Activated naive CD4-positive, alpha-beta T cell treated with anti-CD3 and anti-CD28 coated beads, Interleukin-2, amount 10 ng/mL, durations not matched to agents 7 days and 5 days (primary cell): Measurements from ENCODE around the gene LARP7.
"Not testable (repeated sequence)": the region's sequence is repeated elsewhere in the genome, so short reads cannot be mapped to it uniquely, and the experiment has no call there.

Experiments used
- CTCF ChIA-PET: fragments of 350-600 bp; sonication (Branson Sonifier 250); formaldehyde crosslinking; loops from one replicate; lab custom pipeline; 2021; ENCODE audit warnings: antibody characterized with exemption; lab: Charles Lee
- DNase-seq: peaks from one replicate; pipeline ENCODE4 v3.0.0-alpha.2; 2020
- H3K27ac Mint-ChIP-seq: one replicate; pipeline ENCODE4 v1.8.0; 2021; ENCODE audit warnings: mild to moderate bottlenecking, moderate library complexity, mixed read lengths
- H3K27me3 Mint-ChIP-seq: one replicate; pipeline ENCODE4 v1.8.0; 2021; ENCODE audit warnings: mild to moderate bottlenecking, mixed read lengths
- H3K36me3 Mint-ChIP-seq: one replicate; pipeline ENCODE4 v1.8.0; 2021; ENCODE audit warnings: mixed read lengths
- H3K4me1 Mint-ChIP-seq: one replicate; pipeline ENCODE4 v1.8.0; 2021; ENCODE audit warnings: mixed read lengths
- H3K4me3 Mint-ChIP-seq: one replicate; pipeline ENCODE4 v1.8.0; 2021; ENCODE audit warnings: mild to moderate bottlenecking, moderate library complexity, mixed read lengths
- H3K9me3 Mint-ChIP-seq: one replicate; pipeline ENCODE4 v1.8.0; 2021; ENCODE audit warnings: mixed read lengths

Gene LARP7

DNA sequence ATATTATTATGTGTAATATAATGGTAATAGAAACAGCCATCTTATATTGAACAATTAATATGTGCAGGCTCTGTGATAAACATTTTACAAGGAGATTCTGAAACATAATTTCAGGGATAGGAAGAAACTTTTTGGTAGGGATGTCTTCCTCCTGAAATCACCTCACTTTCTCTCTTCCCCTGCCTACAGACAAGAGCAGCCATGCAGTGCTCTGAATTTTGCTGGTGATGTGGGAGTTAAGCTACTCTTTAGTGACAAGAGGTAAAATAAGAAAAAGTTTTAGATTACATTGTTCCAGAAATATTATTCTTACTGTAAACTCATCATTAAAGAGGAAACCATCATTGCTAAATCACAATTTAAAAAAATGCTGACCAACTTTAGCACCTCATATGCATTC, 36.1 kb downstream of the LARP7 start:
- H3K27ac Mint-ChIP-seq: no peak overlapping the region
- CTCF ChIA-PET: no interaction called here
- H3K4me3 Mint-ChIP-seq: no peak overlapping the region
- H3K27me3 Mint-ChIP-seq: no peaks in the 10 kb centered on the region
- no peak for DNase-seq
- no peaks in the 10 kb centered on the region for H3K9me3 Mint-ChIP-seq
- H3K36me3 Mint-ChIP-seq: no peaks in the 10 kb centered on the region
- no peaks in the 10 kb centered on the region for H3K4me1 Mint-ChIP-seq

DNA sequence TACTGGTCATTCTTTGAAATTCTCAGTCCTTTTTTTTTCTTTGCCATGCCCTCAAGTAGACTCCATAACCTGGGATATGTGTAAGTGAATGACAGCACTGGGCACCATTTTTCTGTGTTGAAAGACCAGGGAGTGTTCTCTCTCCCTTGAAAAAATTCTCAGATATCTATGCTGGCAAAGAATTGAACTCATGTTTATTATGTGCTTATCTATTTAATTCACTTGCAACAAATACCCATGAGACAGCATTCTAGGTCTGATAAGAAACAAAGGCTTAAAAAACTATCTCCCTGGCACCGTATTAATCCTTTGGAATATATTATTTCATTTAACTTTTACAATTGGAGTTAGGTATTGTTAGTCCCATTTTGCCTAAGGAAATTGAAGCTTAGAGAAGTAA, 36.7 kb downstream of the LARP7 start:
- CTCF ChIA-PET: no interaction called here
- H3K4me3 Mint-ChIP-seq: no peak overlapping the region
- H3K27ac Mint-ChIP-seq: no peak overlapping the region
- H3K27me3 Mint-ChIP-seq: no peaks in the 10 kb centered on the region
- no peaks in the 10 kb centered on the region for H3K4me1 Mint-ChIP-seq
- H3K36me3 Mint-ChIP-seq: no peaks in the 10 kb centered on the region
- H3K9me3 Mint-ChIP-seq: no peaks in the 10 kb centered on the region
- no peak for DNase-seq

DNA sequence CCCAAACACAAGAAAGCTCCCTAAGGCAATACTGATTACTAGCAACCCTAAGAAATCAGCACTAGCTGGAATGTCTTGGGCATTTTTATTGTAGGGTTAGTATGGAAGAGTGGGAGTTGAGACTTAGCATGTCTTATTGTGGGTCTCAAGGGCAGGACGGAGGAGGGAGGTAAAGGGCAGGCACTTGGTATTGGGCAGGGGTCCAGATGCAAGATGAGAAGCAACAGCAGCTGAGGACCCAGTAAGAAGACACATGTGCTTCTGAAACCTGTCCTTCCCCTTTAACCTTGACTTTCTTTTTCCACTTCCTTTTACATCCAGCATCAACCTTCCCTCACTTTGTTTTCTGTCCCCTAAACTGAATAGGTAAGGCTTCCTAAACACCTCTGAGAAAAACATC, 37.4 kb downstream of the LARP7 start:
- no peaks in the 10 kb centered on the region for H3K4me1 Mint-ChIP-seq
- no peaks in the 10 kb centered on the region for H3K36me3 Mint-ChIP-seq
- H3K27me3 Mint-ChIP-seq: no peaks in the 10 kb centered on the region
- CTCF ChIA-PET: no interaction called here
- no peak for DNase-seq
- H3K27ac Mint-ChIP-seq: no peak overlapping the region
- no peak overlapping the region for H3K4me3 Mint-ChIP-seq
- H3K9me3 Mint-ChIP-seq: no peaks in the 10 kb centered on the region

DNA sequence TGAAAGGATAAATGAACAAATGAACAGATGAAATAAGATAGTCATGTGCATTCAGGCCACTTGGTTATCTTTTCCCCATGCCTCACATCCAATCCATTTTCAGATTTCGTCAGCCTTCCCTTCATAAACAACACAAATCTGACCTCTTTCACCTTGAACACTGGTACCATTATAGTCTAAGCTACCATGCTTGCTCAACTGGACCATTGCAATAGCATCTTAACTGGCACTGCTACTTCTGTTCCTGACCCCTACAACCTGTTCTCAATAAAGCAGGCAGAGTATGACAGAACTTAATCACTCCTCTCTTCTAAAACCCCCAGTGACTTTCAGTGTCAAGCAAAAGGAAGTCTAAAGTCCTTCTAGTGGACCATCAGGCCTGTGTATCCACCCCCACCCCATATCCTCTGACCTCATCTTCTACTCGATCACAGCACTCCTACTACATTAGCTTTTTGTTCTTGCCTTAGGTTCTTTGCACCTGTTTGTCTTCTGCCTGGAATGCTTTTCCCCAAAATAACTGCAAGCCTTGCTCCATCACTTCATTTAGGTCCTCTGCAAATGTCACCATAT, 40.7 kb downstream of the LARP7 start:
- H3K9me3 Mint-ChIP-seq: no peaks in the 10 kb centered on the region
- H3K27ac Mint-ChIP-seq: no peak overlapping the region
- H3K4me3 Mint-ChIP-seq: no peak overlapping the region
- no peaks in the 10 kb centered on the region for H3K36me3 Mint-ChIP-seq
- CTCF ChIA-PET: no interaction called here
- no peak for DNase-seq
- no peaks in the 10 kb centered on the region for H3K4me1 Mint-ChIP-seq
- no peaks in the 10 kb centered on the region for H3K27me3 Mint-ChIP-seq

DNA sequence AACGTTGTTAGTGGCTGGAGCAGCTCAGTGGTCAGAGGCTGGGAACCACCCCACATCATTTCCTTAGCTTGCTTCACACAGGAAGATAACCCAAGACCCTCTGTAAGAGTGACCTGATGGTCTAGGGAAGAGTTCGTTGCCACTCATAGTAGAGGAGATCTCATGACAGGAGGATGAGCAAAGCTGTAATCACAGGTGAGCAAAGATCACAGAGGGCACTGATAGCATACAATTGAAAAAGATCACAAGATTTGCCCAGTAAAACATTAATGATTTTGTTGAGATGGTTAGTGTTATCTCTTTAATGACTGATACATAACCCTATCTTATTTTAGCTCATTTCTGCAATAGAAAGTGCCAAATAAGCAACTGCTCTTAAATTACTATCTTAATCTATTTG, 44.1 kb downstream of the LARP7 start:
- no peaks in the 10 kb centered on the region for H3K36me3 Mint-ChIP-seq
- no peak for DNase-seq
- H3K4me1 Mint-ChIP-seq: no peaks in the 10 kb centered on the region
- H3K27me3 Mint-ChIP-seq: no peaks in the 10 kb centered on the region
- H3K9me3 Mint-ChIP-seq: no peaks in the 10 kb centered on the region
- no peak overlapping the region for H3K4me3 Mint-ChIP-seq
- H3K27ac Mint-ChIP-seq: no peak overlapping the region
- CTCF ChIA-PET: interaction anchor here (0.6 kb wide), 1 partner anchor 1756 kb away, joined by 3 read pairs; no protein-coding TSS in a partner anchor

DNA sequence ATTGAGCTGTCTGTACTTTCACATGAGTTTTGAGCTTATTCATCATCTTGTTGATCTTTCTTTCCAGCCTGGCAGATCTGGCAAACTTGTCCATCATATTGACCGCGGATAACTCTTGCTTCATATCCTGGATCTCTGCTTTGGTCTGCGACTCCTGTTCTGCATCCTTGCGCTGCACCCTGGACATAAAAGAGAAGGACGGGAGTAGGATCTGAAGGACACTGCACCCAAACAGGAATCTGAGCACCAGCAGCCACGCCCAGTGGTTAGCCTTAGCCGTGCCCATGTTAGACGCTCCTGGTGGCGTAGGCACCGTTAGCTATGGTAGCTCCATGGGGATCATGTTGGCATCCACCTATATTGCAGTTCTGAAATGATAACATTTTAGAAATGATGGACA, 56.6 kb downstream of the LARP7 start:
- H3K27ac Mint-ChIP-seq: no peak overlapping the region
- H3K4me3 Mint-ChIP-seq: no peak overlapping the region
- no peaks in the 10 kb centered on the region for H3K4me1 Mint-ChIP-seq
- H3K27me3 Mint-ChIP-seq: peaks cover 6% of the 10 kb centered on the region
- no peaks in the 10 kb centered on the region for H3K36me3 Mint-ChIP-seq
- H3K9me3 Mint-ChIP-seq: no peaks in the 10 kb centered on the region
- no peak for DNase-seq
- CTCF ChIA-PET: interaction anchor here (1.0 kb wide), 1 partner anchor 22 kb away, joined by 3 read pairs; no protein-coding TSS in a partner anchor

DNA sequence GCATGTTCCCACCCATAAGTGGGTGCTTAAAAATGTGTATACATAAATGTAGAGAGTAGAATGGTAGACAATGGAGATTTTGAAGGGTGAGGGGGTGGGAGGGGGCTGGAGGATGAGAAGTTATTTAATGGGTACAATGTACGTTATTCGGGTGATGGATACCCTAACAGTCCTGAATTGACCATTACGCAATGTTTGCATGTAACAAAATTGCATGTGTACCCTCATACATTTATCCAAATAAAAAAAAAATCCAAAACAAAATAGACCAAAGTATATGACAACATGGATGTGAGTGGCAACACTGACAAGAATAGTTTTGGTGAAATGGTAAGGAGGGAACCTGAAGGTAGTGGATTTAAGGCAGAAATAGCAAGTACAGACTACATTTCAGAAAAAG, 63.7 kb downstream of the LARP7 start:
- peaks cover 9% of the 10 kb centered on the region for H3K4me1 Mint-ChIP-seq
- DNase-seq: no peak
- H3K9me3 Mint-ChIP-seq: no peaks in the 10 kb centered on the region
- H3K4me3 Mint-ChIP-seq: no peak overlapping the region
- no peak overlapping the region for H3K27ac Mint-ChIP-seq
- H3K36me3 Mint-ChIP-seq: no peaks in the 10 kb centered on the region
- H3K27me3 Mint-ChIP-seq: peaks cover 29% of the 10 kb centered on the region
- CTCF ChIA-PET: no interaction called here

DNA sequence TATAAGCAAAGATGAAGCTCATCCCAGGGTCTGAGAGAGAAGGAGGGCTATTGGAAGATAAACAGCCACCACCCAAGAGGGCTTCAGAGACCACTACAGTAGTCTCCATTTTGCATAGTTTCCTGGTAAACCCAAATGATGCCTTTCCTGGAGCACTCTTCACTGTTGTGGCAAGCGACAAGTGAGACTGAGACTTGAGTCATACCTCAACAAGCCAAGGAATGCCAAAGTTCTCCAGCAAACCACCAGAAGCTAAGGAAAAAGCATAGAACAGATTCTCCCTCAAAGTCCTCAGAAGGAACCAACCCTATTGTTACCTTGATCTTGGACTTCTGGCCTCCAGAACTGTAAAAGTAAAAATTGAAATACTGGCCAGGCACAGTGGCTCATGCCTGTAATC, 65.9 kb downstream of the LARP7 start:
- CTCF ChIA-PET: no interaction called here
- Mint-ChIP-seq H3K9me3 (no peaks in the 10 kb centered on the region), H3K27me3 (peaks cover 43% of the 10 kb centered on the region), H3K4me1 (peaks cover 18% of the 10 kb centered on the region), H3K4me3 (no peak overlapping the region), H3K27ac (no peak overlapping the region), H3K36me3 (peaks cover 3% of the 10 kb centered on the region)
- no peak for DNase-seq

DNA sequence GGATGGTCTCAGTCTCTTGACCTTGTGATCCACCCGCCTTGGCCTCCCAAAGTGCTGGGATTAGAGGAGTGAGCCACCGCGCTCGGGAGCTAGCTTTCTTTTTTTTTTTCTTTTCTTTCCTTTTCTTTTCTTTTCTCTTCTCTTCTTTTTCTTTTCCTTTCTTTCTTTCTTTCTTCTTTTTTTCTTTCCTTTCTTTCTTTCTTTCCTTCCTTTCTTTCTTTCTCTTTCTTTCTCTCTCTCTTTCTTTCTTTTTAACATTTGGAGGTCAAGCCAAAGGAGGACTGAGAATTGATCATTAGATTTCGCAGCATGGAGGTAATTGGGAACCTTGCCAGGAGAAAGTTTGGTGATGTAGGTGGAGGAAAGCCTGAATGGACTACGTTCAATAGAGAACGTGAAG, 67.4 kb downstream of the LARP7 start:
- Mint-ChIP-seq H3K4me1 (peaks cover 18% of the 10 kb centered on the region), H3K9me3 (no peaks in the 10 kb centered on the region), H3K27ac (no peak overlapping the region), H3K27me3 (peaks cover 51% of the 10 kb centered on the region), H3K36me3 (peaks cover 3% of the 10 kb centered on the region), H3K4me3 (peak overlapping the region; percentile 77)
- no peak for DNase-seq
- CTCF ChIA-PET: no interaction called here

DNA sequence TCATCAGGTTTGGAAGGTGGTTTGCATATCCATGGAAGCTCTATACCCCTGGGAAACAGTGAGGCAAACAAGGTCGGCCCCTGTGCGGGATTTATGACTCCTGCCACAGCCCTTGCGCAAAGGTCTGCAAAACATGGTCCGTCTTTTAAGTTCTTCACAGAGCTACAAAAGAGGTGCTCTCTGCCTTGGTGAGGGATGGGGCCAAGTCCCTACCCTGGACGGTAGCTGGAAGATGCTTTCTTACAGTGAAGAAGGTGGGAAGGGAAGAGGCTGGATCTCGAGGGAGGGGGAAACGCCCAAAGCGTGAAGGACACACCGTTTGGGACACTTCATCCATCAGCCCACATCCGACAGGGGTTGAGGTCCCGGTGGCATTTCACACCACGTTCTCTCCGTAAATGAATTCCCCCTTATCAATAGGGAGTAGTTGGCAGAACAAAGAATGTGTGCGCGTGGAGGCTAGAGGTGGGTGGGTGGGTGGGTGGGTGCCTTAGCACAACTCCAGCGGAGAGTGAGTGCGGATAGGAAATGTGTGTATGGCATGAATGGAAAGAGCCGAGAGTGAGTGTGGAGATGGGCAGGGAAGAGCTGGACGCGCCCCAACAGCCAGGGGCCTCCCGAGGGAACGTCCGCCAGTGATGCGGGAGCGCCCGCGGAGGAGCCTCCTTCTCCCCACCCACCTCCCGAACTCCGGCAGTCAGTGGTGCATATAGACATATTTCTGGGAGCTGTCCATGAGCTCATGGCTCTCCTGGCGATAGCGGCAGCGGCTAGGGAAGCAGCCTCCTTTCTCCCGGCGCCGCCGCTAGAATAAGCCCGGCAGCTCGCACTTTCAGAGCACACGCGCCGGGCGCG, 68.3 kb downstream of the LARP7 start:
- peak; percentile 20 for DNase-seq
- H3K9me3 Mint-ChIP-seq: no peaks in the 10 kb centered on the region
- peaks cover 3% of the 10 kb centered on the region for H3K36me3 Mint-ChIP-seq
- peak overlapping the region; percentile 77 for H3K4me3 Mint-ChIP-seq
- peaks cover 57% of the 10 kb centered on the region for H3K27me3 Mint-ChIP-seq
- CTCF ChIA-PET: no interaction called here
- H3K27ac Mint-ChIP-seq: no peak overlapping the region
- peaks cover 18% of the 10 kb centered on the region for H3K4me1 Mint-ChIP-seq

DNA sequence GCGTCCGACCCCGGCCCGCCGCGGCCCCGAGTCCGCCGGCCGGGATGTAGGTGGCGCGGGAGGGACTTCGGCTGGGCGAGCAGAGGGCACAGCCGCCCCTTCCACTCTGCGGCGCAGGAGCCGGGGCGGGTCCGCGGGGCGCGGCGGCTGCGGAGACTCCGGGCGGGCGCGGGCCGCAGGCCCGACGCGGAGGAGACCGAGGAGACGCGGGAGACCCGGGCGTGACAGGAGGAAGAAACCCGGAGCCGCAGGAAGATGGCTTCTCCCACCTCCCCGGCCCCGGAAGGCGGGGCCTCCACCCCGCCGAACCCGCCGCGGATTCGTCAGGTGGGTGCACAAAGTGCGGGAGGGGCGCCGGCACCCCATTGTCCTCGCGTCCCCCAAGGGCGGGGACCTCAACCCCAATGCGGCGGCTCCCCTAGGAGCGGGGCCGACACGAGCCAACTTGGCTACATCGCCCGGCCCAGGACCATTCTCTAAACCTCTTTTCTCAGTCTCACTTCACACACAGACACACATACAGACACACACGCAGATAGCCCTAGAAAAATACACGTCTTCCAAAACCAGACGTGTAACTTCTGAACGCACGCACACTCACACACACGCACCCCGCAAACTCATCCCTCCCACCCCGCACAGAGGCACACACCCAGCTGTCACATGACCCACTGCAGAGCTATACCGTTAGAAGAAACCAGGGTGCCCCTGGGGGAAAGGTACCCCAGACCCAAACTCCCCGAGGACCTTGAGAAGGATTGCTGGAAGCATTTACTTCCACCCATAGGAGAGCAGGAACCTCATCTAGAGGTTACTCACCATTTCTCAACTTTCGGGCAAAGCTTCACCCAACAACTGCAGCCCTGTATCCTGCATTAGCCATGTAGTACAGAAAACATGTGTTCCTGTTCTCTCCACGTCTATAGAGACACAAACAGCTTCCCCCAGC, 69.2 kb downstream of the LARP7 start:
- not testable (repeated sequence) for H3K9me3 Mint-ChIP-seq, H3K27ac Mint-ChIP-seq, H3K36me3 Mint-ChIP-seq
- CTCF ChIA-PET: interaction anchor here (1.0 kb wide), 1 partner anchor 59 kb away, joined by 3 read pairs; no protein-coding TSS in a partner anchor
- peak; percentile 40 for DNase-seq
- peak overlapping the region; percentile 78 for H3K4me3 Mint-ChIP-seq
- peaks cover 57% of the 10 kb centered on the region for H3K27me3 Mint-ChIP-seq
- H3K4me1 Mint-ChIP-seq: peaks cover 18% of the 10 kb centered on the region

DNA sequence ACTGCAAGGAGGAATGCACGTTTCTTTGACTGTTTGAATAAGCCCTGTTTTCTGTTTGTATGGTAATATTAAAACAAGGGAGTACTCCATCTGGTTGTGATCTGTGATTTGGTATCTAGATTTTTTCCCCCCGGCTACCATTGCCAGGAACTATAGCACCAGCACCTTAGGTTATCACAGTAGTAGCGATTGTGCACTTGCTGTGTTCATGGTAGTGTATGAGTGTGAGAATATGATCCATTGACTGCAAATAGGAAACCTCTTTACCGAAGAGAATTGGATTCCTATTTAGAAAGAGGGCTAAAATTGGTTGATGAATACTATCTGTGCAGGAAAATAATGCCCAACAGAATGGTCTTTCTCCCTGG, 69.9 kb downstream of the LARP7 start:
- Mint-ChIP-seq H3K27ac (no peak overlapping the region), H3K4me3 (peak overlapping the region; percentile 78), H3K9me3 (no peaks in the 10 kb centered on the region), H3K27me3 (peaks cover 57% of the 10 kb centered on the region), H3K4me1 (peaks cover 18% of the 10 kb centered on the region), H3K36me3 (peaks cover 3% of the 10 kb centered on the region)
- CTCF ChIA-PET: interaction anchor here (1.0 kb wide), 1 partner anchor 59 kb away, joined by 3 read pairs; no protein-coding TSS in a partner anchor
- no peak for DNase-seq
